Panc1 (cell line): ENCODE data around the gene FUBP1.

ENCODE experiments used
- POLR2AphosphoS5 ChIP-seq: IDR thresholded peaks from 2 replicates; pipeline ENCODE4 v1.6.1; 2012; ENCODE audit warnings: mild to moderate bottlenecking, low read depth, low read length, moderate library complexity
- REST ChIP-seq, 2 experiments: IDR thresholded peaks; 2 replicates each; pipeline ENCODE4 v1.6.1; 2011 to 2012; ENCODE audit warnings: low read depth in 2 of 2, control low read depth in 1 of 2, low read length in 1 of 2, mild to moderate bottlenecking in 1 of 2, moderate library complexity in 1 of 2; ENCODE audit not compliant: insufficient read depth in 1 of 2
- SIN3A ChIP-seq: IDR thresholded peaks from 2 replicates; pipeline ENCODE4 v1.6.1; 2012; ENCODE audit warnings: low read depth, mild to moderate bottlenecking, low read length, moderate library complexity, borderline replicate concordance; ENCODE audit not compliant: insufficient read depth
- TCF7L2 ChIP-seq: IDR thresholded peaks from 2 replicates; pipeline ENCODE4 v1.6.1; 2011; ENCODE audit warnings: mild to moderate bottlenecking, low read depth, low read length, inconsistent platforms
- TF ChIP-seq, protein P1 (sequence below): fragments of 450-650 bp; IDR thresholded peaks from 2 replicates; pipeline ENCODE4 v1.5.1; 2017; ENCODE audit warnings: mild to moderate bottlenecking

DNA sequence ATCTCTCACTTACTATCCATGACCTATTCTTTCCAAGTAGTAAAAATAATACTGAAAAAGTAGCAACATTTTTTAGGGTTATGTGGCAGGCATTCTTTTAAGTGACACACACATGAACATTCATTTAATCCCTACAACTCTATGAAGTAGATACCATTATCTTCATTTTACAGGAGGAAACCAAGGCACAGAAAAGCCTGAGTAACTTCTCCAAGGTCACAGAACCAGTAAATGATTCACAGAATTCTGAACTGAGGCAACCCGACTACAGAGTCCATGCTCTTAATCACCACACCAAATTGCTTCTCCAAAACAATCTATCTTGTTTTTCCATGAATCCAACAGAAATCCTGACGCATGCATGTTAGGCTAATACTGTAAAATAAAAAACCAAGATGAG is 17.5 kb downstream of the FUBP1 start:
- TF ChIP-seq, protein P1, sequence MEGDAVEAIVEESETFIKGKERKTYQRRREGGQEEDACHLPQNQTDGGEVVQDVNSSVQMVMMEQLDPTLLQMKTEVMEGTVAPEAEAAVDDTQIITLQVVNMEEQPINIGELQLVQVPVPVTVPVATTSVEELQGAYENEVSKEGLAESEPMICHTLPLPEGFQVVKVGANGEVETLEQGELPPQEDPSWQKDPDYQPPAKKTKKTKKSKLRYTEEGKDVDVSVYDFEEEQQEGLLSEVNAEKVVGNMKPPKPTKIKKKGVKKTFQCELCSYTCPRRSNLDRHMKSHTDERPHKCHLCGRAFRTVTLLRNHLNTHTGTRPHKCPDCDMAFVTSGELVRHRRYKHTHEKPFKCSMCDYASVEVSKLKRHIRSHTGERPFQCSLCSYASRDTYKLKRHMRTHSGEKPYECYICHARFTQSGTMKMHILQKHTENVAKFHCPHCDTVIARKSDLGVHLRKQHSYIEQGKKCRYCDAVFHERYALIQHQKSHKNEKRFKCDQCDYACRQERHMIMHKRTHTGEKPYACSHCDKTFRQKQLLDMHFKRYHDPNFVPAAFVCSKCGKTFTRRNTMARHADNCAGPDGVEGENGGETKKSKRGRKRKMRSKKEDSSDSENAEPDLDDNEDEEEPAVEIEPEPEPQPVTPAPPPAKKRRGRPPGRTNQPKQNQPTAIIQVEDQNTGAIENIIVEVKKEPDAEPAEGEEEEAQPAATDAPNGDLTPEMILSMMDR, result no peak
- TF ChIP-seq REST (IDR thresholded peaks at IDR 0.05; ENCODE audit: insufficient read depth in 1 of 2, low read depth in 2 of 2, low read length in 1 of 2) (no peak), POLR2AphosphoS5 (no peak), TCF7L2 (no peak), SIN3A (no peak)
